Ovary (tissue), 9 donors: Measurements from ENCODE around the gene DTD1. TPM values are rescaled to one million over a fixed set of nuclear protein-coding genes. Genes with fewer than 3 reads are reported as not detected.
A peak's percentile ranks its signal among the peaks of the same experiment; 100 is the strongest.

ENCODE experiments used
- DNase-seq, 5 donors: peaks; one replicate each; pipeline ENCODE4 v3.0.0-alpha.2; 2019 to 2020
- H3K27ac ChIP-seq, 2 donors: fragments of 200-600 bp; one replicate each; pipeline versions ENCODE4 v1.5.1 to v1.8.0; 2019 to 2022
- H3K27me3 ChIP-seq: fragments of 200-600 bp; one replicate; pipeline ENCODE4 v1.8.0; 2022
- H3K36me3 ChIP-seq: fragments of 200-600 bp; sonication (generic); one replicate; pipeline ENCODE4 v1.5.1; 2019
- H3K4me1 ChIP-seq: one replicate; pipeline ENCODE4 v1.8.1; 2013; ENCODE audit warnings: mild to moderate bottlenecking, moderate library complexity; ENCODE audit not compliant: insufficient read depth
- H3K4me3 ChIP-seq: fragments of 200-600 bp; sonication (generic); one replicate; pipeline ENCODE4 v1.5.1; 2017
- H3K9me3 ChIP-seq, 2 donors: fragments of 200-600 bp in 1 of 2; sonication (generic) in 1 of 2; one replicate each; pipeline versions ENCODE4 v1.5.1 to v1.8.1; 2013 to 2019; ENCODE audit warnings: mild to moderate bottlenecking in 1 of 2, moderate library complexity in 1 of 2
- CTCF ChIP-seq, 3 donors: fragments of 450-650 bp in 2 of 3; fragments of 200-600 bp in 1 of 3; IDR thresholded peaks; one replicate each; pipeline versions ENCODE4 v1.5.1 to v1.8.0; 2016 to 2022; ENCODE audit warnings: antibody characterized with exemption in 3 of 3, mild to moderate bottlenecking in 1 of 3
- EP300 ChIP-seq: sonication (generic); formaldehyde crosslinking; IDR thresholded peaks from one replicate; pipeline ENCODE4 v1.6.1; 2017; ENCODE audit warnings: antibody characterized with exemption
- POLR2A ChIP-seq: fragments of 450-650 bp; IDR thresholded peaks from one replicate; pipeline ENCODE4 v1.6.1; 2017; ENCODE audit warnings: antibody characterized with exemption, mild to moderate bottlenecking, moderate library complexity
- WGBS, 3 donors: extraction: QIAGEN DNeasy Blood & Tissue Kit in 1 of 3; methylation state at CpG; one replicate each; pipeline versions ENCODE4 v1.1.5 to v1.1.7; 2013 to 2017; 5-methylcytosine and 5-hydroxymethylcytosine counted together
- intact Hi-C, 4 donors: fragments of 100-400 bp; cut with DNase I; formaldehyde crosslinking; loops; one replicate each; pipeline versions ENCODE4 v1.11.0 to v1.15.1; 2022 to 2023
- polyA plus RNA-seq, 2 donors: library from polyadenylated mRNA; stranded (reverse); fragments of 200-250 nt in 1 of 2; fragments of 350-450 nt in 1 of 2; fragmentation: Illumina TruSeq in 1 of 2; extraction: RNeasy Lipid Tissue Mini Kit (QIAGEN cat#74804) in 1 of 2; gene quantifications; one replicate each; pipeline ENCODE4 v1.2.3, GENCODE V29; 2013 to 2014
- total RNA-seq, 7 donors: library from RNA; depleted of rRNA in 2 of 7; stranded (reverse); fragments of >200 nt in 2 of 7; fragmentation: NEBNext Ultra II Directional in 3 of 7; extraction: Animal tissue kit (Norgen Biotek cat#: 25700) in 3 of 7; gene quantifications; one replicate each; pipeline versions ENCODE4 v1.1.0 to v1.2.4, GENCODE V29; 2016 to 2023
- donor health status: DM: no; HTN: no; CAD: no; lungs with moderate emphysema.
- donor health status: DM: no; HTN: no; CAD: no.
- donor health status: Bipolar disorder and iron deficiency.
- donor health status: DM: yes; HTN: yes; CAD: no.
- donor health status: DM: no; HTN: no; CAD: no.
- donor health status: DM: yes; HTN: yes; CAD: no.

The DTD1 gene
- total and polyA plus RNA-seq, 9 donors = 12.4 to 36.5 (median 22.7) TPM

DNA sequence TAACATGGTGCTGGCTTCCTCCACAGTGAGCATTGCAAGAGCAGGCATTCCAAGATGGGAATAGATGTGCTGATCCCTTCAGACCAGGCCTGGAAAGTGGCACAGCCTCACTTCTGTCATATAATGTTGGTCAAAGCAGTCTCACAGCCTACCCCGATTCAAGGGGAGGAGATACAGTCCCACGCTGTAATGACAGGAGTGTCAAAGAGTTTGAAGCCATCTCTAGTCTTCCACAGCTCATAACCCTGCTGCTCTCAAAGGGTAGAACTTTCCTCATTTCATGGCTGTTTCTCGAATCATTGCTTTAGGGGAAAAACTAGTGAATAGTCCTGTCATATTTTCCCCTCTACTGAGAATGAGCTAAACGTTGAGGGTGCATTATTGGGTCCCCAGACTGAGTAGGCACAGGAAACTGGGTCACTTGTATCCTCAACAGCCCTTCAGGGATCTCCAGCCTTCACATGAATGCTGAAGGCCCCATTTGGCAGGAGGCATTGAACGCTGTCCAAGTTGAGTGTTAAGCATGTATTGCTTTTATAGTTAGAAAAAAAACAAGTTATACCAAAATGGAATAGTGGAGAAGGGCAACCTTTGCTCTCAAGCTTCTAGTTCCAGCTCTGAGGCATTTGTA lies 27.3 kb downstream of the DTD1 start:
- DNase-seq = peak in 2 of 5 donors; percentile 39 to 41
- Histone ChIP-seq H3K9me3 (no peaks in the 10 kb centered on the region), H3K4me3 (no peak overlapping the region), H3K27me3 (no peaks in the 10 kb centered on the region), H3K27ac (no peak overlapping the region), H3K4me1 (no peaks in the 10 kb centered on the region), H3K36me3 (no peaks in the 10 kb centered on the region)
- intact Hi-C loops = no loop called here
- TF ChIP-seq EP300 (no peak), CTCF (IDR thresholded peaks at IDR 0.05) (no peak), POLR2A (no peak)
- 32 to 63% (median 58%) methylated on average over 5 of the region's 5 CpGs for WGBS, 3 donors

DNA sequence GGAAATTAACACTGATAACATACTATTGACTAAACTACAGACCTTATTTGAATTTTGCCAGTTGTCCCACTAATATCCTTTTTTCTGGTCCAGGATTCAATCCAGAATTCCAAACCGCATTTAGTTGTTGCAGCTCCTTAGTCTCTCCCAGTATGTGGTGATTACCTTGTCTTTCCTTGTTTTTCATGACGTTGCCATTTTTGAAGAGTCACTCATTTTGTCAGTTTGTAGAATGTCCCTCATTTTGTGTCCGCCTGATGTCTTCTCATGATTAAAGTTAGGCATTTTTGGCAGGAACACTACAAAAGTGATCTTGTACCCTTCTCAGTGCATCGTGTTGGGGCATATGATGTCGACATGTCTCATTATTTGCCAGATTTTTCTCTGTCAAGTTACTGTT lies 33.1 kb downstream of the DTD1 start:
- intact Hi-C loops = loop anchor here in 1 of 4 donors (10.0 kb wide), 1 partner anchor 584 kb away; no protein-coding TSS in a partner anchor
- no peaks in the 10 kb centered on the region for H3K36me3 ChIP-seq
- H3K4me1 ChIP-seq = peaks cover under 1% of the 10 kb centered on the region
- WGBS, 3 donors = 83 to 85% (median 84%) methylated on average over 5 of the region's 5 CpGs
- H3K4me3 ChIP-seq = no peak overlapping the region
- no peak for DNase-seq
- TF ChIP-seq EP300 (no peak), POLR2A (no peak), CTCF (IDR thresholded peaks at IDR 0.05) (no peak)
- no peaks in the 10 kb centered on the region for H3K9me3 ChIP-seq
- no peak overlapping the region for H3K27ac ChIP-seq
- H3K27me3 ChIP-seq = no peaks in the 10 kb centered on the region

DNA sequence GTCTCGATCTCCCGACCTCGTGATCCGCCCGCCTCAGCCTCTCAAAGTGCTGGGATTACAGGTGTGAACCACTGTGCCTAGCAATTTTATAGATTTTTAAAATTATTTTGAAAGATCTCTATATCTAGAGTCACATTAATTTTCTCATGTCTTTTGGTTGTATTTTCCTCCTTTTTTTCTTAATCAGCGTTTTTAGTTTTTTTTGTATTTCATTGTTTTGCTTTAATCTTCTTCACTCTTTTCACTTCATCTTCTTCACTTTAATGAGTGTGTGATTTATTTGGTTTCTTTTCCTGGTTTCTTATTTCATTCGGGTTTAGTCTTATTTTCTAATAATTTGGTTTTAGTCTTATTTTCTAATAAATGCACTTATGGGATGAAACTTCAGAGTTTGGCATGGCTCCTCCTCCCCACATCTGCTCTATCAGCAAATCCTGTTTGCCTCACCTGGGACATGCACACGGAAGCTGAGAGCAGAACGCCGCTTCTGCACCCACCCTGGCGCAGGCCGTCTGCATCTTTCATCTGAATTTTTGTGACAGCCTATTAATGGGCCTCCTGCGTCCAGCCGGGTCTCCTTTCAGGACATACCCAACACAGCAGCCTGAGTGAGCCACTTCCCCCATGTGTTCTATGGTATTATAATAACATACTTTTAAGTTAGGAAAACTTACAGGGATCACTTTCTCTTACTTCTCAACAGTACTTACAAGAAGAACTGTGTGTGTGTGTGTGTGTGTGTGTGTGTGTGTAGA lies 35.5 kb downstream of the DTD1 start:
- Histone ChIP-seq H3K9me3 (no peaks in the 10 kb centered on the region), H3K4me3 (no peak overlapping the region), H3K36me3 (no peaks in the 10 kb centered on the region), H3K27ac (no peak overlapping the region), H3K27me3 (no peaks in the 10 kb centered on the region), H3K4me1 (peaks cover 1% of the 10 kb centered on the region)
- 88 to 91% (median 90%) methylated on average over 14 of the region's 14 CpGs for WGBS, 3 donors
- intact Hi-C loops = loop anchor here in 1 of 4 donors (10.0 kb wide), 1 partner anchor 581 kb away; no protein-coding TSS in a partner anchor
- no peak for TF ChIP-seq EP300
- no peak for TF ChIP-seq CTCF (IDR thresholded peaks at IDR 0.05)
- no peak for TF ChIP-seq POLR2A
- DNase-seq = no peak

DNA sequence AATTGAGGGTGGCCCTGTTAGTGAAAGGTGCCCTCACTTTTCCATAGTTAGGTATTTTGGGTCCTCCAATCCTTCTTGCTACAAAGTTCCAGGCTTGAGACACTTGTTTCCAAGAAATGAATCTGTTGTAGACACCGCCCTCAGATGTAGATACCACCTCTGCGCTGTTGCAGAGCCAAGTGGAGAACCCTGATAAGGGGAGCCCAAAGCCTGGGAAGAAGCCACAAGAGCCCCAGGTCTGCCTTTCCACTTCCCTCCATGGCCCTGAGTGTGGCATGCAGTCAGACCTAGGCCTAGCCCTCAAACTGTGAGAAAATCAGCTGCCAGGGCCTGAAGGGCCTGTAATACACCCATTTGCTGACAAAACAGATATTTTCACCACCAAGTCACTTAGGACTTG lies 37.1 kb downstream of the DTD1 start:
- no peak for TF ChIP-seq EP300
- no peak for TF ChIP-seq CTCF (IDR thresholded peaks at IDR 0.05)
- no peak for TF ChIP-seq POLR2A
- H3K9me3 ChIP-seq = no peaks in the 10 kb centered on the region
- no peak overlapping the region for H3K27ac ChIP-seq
- H3K27me3 ChIP-seq = no peaks in the 10 kb centered on the region
- H3K36me3 ChIP-seq = no peaks in the 10 kb centered on the region
- intact Hi-C loops = loop anchor here in 1 of 4 donors (10.0 kb wide), 1 partner anchor 580 kb away; no protein-coding TSS in a partner anchor
- no peak overlapping the region for H3K4me3 ChIP-seq
- peaks cover 1% of the 10 kb centered on the region for H3K4me1 ChIP-seq
- WGBS, 3 donors = 59 to 95% (median 71%) methylated on average over 2 of the region's 2 CpGs
- no peak for DNase-seq
